HG02970 (cell line): ENCODE measurements around the gene LONRF2.
"Not testable (repeated sequence)": the region's sequence is repeated elsewhere in the genome, so short reads cannot be mapped to it uniquely, and the experiment has no call there.

Source experiments
- ATAC-seq: cut with Tn5 transposase; IDR thresholded peaks from one replicate; pipeline ENCODE4 v1.9.1; 2021; ENCODE audit warnings: mild to moderate bottlenecking, moderate library complexity, moderate number of reproducible peaks; ENCODE audit not compliant: unreplicated experiment, low FRiP score

LONRF2 gene

GRCh38 chr2:100257939-100258338 lies 64.4 kb downstream of the LONRF2 start:
- no peak for ATAC-seq

GRCh38 chr2:100256849-100257248 lies 65.5 kb downstream of the LONRF2 start:
- no peak for ATAC-seq

GRCh38 chr2:100256416-100256815 lies 65.9 kb downstream of the LONRF2 start:
- no peak for ATAC-seq

- ATAC-seq = no peak
Observed at GRCh38 chr2:100254646-100255210, 67.6 kb downstream of the LONRF2 start.

- ATAC-seq = no peak
Observed at GRCh38 chr2:100253786-100254185, 68.5 kb downstream of the LONRF2 start.

GRCh38 chr2:100252811-100253698 lies 69.2 kb downstream of the LONRF2 start:
- no peak for ATAC-seq

GRCh38 chr2:100250645-100251044 lies 71.7 kb downstream of the LONRF2 start:
- no peak for ATAC-seq

- no peak for ATAC-seq
Observed at GRCh38 chr2:100248971-100249370, 73.3 kb downstream of the LONRF2 start.

- not testable (repeated sequence) for ATAC-seq
Observed at GRCh38 chr2:100248556-100248955, 73.7 kb downstream of the LONRF2 start.

- ATAC-seq = no peak
Observed at GRCh38 chr2:100248044-100248330, 74.3 kb downstream of the LONRF2 start.

- ATAC-seq = no peak
Observed at GRCh38 chr2:100247256-100248043, 74.9 kb downstream of the LONRF2 start.

GRCh38 chr2:100246163-100247145 lies 75.8 kb downstream of the LONRF2 start:
- no peak for ATAC-seq

- ATAC-seq = no peak
Observed at GRCh38 chr2:100245681-100246080, 76.6 kb downstream of the LONRF2 start.

GRCh38 chr2:100244881-100245605 lies 77.3 kb downstream of the LONRF2 start:
- no peak for ATAC-seq

GRCh38 chr2:100243631-100244030 lies 78.7 kb downstream of the LONRF2 start:
- no peak for ATAC-seq

- ATAC-seq = no peak
Observed at GRCh38 chr2:100242891-100243619, 79.2 kb downstream of the LONRF2 start.

GRCh38 chr2:100242476-100242875 lies 79.8 kb downstream of the LONRF2 start:
- no peak for ATAC-seq

- ATAC-seq = no peak
Observed at GRCh38 chr2:100241236-100241635, 81.1 kb downstream of the LONRF2 start.

- ATAC-seq = no peak
Observed at GRCh38 chr2:100240386-100240785, 81.9 kb downstream of the LONRF2 start.
